NCI-H2227 (cell line): ENCODE measurements around the gene ZNF638.
A peak's percentile ranks its signal among the peaks of the same experiment; 100 is the strongest.

Experiments used
- DNase-seq: peaks from one replicate; lab custom pipeline; 2025; ENCODE audit not compliant: unreplicated experiment; lab: John Stamatoyannopoulos, UW

Gene ZNF638

GRCh38 chr2:71454221-71455010 lies 122.8 kb downstream of the ZNF638 start:
- DNase-seq, result no peak

- DNase-seq, result no peak
These were observed 123.6 kb downstream of the ZNF638 start for GRCh38 chr2:71455011-71455740.

- no peak for DNase-seq
These were observed 124.4 kb downstream of the ZNF638 start for GRCh38 chr2:71455741-71456569.

- no peak for DNase-seq
These were observed 125.0 kb downstream of the ZNF638 start for GRCh38 chr2:71456617-71457016.

- DNase-seq, result no peak
These were observed 125.7 kb downstream of the ZNF638 start for GRCh38 chr2:71457123-71457915.

GRCh38 chr2:71457923-71458322 lies 126.3 kb downstream of the ZNF638 start:
- no peak for DNase-seq

GRCh38 chr2:71458413-71459083 lies 127.0 kb downstream of the ZNF638 start:
- no peak for DNase-seq

- DNase-seq, result no peak
These were observed 127.5 kb downstream of the ZNF638 start for GRCh38 chr2:71459084-71459431.

- DNase-seq, result no peak
These were observed 128.5 kb downstream of the ZNF638 start for GRCh38 chr2:71460056-71460455.

- no peak for DNase-seq
These were observed 129.2 kb downstream of the ZNF638 start for GRCh38 chr2:71460595-71461303.

GRCh38 chr2:71461304-71461671 lies 129.7 kb downstream of the ZNF638 start:
- no peak for DNase-seq

GRCh38 chr2:71462056-71462605 lies 130.5 kb downstream of the ZNF638 start:
- no peak for DNase-seq

- no peak for DNase-seq
These were observed 131.2 kb downstream of the ZNF638 start for GRCh38 chr2:71462641-71463341.

GRCh38 chr2:71463342-71463654 lies 131.7 kb downstream of the ZNF638 start:
- no peak for DNase-seq

GRCh38 chr2:71464389-71464788 lies 132.8 kb downstream of the ZNF638 start:
- no peak for DNase-seq

GRCh38 chr2:71465356-71465755 lies 133.8 kb downstream of the ZNF638 start:
- no peak for DNase-seq

- no peak for DNase-seq
These were observed 134.3 kb downstream of the ZNF638 start for GRCh38 chr2:71465961-71466300.

- DNase-seq, result peak; percentile 32
These were observed 135.0 kb downstream of the ZNF638 start for GRCh38 chr2:71466301-71467179.
